Myocyte (in vitro differentiated cells): ENCODE data around the gene PIP5K1C. TPM values are rescaled to one million over a fixed set of nuclear protein-coding genes. Genes with fewer than 3 reads are reported as not detected.
A peak's percentile ranks its signal among the peaks of the same experiment; 100 is the strongest.
"Not testable (repeated sequence)": the region's sequence is repeated elsewhere in the genome, so short reads cannot be mapped to it uniquely, and the experiment has no call there.

Experiments used
- DNase-seq: peaks from one replicate; pipeline ENCODE4 v3.0.0-alpha.2; 2012; ENCODE audit warnings: low read depth
- total RNA-seq: library from RNA; depleted of rRNA; stranded (reverse); fragments of >200 nt; gene quantifications from 2 replicates; pipeline ENCODE4 v1.2.3, GENCODE V29; 2014

Gene PIP5K1C
- total RNA-seq, 1 donor from 2014 or later = 17.9 TPM

GRCh38 chr19:3661284-3662238, 38.7 kb downstream of the PIP5K1C start:
- DNase-seq = no peak

GRCh38 chr19:3660493-3661219, 39.6 kb downstream of the PIP5K1C start:
- DNase-seq = peak; percentile 74

GRCh38 chr19:3659746-3660112, 40.5 kb downstream of the PIP5K1C start:
- DNase-seq = no peak

- DNase-seq = peak; percentile 65
Observed at GRCh38 chr19:3658870-3659745, 41.2 kb downstream of the PIP5K1C start.

- peak; percentile 44 for DNase-seq
Observed at GRCh38 chr19:3658004-3658869, 42.0 kb downstream of the PIP5K1C start.

- no peak for DNase-seq
Observed at GRCh38 chr19:3657395-3657769, 42.9 kb downstream of the PIP5K1C start.

GRCh38 chr19:3656747-3657394, 43.4 kb downstream of the PIP5K1C start:
- DNase-seq = no peak

GRCh38 chr19:3656073-3656746, 44.1 kb downstream of the PIP5K1C start:
- DNase-seq = peak; percentile 93

- DNase-seq = peak; percentile 100
Observed at GRCh38 chr19:3655402-3656072, 44.7 kb downstream of the PIP5K1C start.

GRCh38 chr19:3653865-3654513, 46.3 kb downstream of the PIP5K1C start:
- DNase-seq = no peak

GRCh38 chr19:3653081-3653795, 47.0 kb downstream of the PIP5K1C start:
- DNase-seq = no peak

GRCh38 chr19:3652422-3652821, 47.8 kb downstream of the PIP5K1C start:
- no peak for DNase-seq

- no peak for DNase-seq
Observed at GRCh38 chr19:3651684-3652083, 48.6 kb downstream of the PIP5K1C start.

GRCh38 chr19:3649888-3650287, 50.4 kb downstream of the PIP5K1C start:
- DNase-seq = no peak

- DNase-seq = no peak
Observed at GRCh38 chr19:3648037-3648905, 52.0 kb downstream of the PIP5K1C start.

GRCh38 chr19:3647102-3647501, 53.2 kb downstream of the PIP5K1C start:
- DNase-seq = not testable (repeated sequence)
